ENCODE results near the gene COL2A1. TPM values are rescaled to one million over a fixed set of nuclear protein-coding genes. Genes with fewer than 3 reads are reported as not detected.

COL2A1 gene
- total RNA-seq, 1 experiment from 2014 or later, result not detected

- no peak for DNase-seq (ENCODE audit: low spot score)
Measured at GRCh38 chr12:48013287-48013686, 9.0 kb upstream of the COL2A1 start.

DNA sequence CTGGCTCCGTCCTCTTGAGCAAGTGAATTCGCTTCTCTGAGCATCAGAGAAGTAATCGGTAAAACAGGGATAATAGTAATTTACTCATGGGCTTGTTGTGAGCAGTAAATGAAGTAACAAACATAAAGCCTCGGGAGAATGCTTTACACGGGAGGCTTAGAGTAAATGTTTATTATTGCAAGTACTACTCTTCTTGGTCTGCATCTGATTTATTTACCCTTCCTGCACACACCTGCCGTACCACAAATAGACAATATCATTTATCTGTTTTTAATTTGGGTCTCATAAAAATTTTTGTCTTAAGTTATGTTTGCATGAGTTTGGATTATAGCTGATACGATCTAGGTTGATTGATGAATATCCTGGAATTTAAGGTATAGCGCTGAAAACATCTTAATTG is 7.8 kb upstream of the COL2A1 start:
- no peak for DNase-seq (ENCODE audit: low spot score)

DNA sequence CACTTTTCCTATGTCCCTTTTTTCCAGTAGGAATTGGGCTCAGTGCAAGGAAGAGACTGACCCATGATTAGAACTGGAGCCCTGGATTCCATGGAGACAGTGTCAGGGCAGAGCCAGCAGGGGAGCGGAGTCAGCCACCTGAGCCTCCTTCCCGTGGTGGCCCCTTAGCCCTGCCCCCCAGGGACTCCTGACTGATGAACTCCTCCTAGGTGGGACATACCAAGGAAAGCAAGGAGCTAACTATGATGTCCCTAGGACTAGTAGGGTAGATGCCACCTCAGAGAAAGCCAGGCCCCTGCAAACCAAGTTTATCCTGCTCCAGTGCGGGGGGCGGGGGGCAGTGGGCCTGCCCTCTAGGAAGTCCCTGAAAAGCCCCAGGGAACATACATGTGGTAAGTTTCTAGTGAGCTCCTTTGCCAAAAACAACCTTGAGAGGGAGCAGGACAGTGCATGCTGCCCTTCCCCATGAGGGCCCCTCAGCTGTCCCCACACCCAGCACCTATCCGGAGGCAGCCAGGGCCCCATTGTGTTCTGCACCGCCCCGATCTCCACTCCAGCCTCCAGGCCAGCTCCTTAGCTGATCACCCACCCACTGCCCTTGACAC is 6.2 kb upstream of the COL2A1 start:
- no peak for DNase-seq (ENCODE audit: low spot score)

DNA sequence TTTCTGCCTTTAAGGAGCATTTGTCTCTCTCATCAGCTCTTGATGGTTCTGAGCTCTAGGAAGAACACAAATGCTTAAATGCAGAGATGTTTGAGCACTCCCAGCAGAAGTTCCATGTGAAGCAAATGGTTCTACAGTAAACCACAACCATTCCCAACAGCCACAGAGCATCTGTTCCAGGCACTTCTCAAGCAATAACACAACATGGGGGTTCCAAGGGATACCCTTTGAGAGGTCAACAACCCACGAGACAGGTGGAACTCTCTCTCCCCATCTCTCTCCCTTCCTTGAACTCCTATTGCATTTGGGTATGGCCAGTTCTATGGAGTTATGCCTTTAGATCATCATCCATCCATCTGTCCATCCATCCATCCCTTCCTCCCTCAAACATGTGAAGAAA is 5.2 kb upstream of the COL2A1 start:
- DNase-seq (ENCODE audit: low spot score), result no peak

- DNase-seq (ENCODE audit: low spot score), result no peak
Measured at GRCh38 chr12:48008950-48009349, 4.7 kb upstream of the COL2A1 start.

DNA sequence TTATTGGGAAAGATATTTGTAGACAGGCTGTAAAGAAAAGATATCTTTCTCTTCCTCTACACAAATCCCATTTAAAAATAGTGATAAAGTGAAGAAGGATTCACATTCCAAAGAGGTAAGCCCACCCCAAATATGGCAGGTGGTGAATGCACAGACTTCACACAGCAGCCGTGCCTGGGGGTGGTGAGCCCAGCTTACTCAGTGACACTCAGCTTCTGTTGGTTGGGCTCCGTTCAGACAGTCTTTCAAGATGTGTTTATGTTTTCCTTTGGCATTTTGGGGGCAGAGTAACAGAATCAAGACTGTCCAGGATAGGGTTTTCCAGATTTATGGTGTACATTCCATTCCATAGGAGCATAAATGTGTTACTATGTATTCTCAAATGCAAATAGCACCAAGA is 4.1 kb upstream of the COL2A1 start:
- no peak for DNase-seq (ENCODE audit: low spot score)

DNA sequence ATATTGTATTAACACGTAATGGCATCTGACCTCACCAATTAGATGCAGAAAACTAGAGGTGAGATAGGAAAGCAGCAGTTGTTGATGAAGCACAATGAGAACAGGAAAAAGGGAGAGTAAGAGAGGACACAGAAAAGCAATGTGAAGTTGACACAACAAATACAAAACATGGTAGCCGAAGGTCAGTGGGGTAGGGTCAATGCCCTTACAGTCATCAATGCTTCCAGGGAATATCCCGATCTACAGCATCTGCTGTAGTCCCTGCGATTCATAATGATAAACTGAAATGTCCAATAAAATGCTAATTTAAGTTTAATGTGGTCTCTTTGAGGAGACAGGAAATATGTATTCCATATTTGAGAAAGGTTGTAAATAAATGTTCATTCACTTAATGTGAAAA is 2.9 kb upstream of the COL2A1 start:
- DNase-seq (ENCODE audit: low spot score), result no peak

DNA sequence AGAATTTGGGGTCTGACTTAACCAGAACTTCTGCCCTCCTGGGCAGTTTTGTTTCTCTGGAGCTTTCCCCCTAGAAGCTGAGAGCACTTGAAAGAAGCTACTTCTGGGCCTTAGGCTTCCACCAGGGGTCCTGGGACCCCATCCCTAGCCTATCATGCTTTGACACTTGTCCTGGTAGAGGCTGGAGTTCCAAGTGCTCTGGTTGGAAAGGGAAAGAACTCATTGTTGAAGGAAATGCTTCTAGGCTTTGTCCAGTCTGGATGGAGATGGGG is 1.4 kb upstream of the COL2A1 start:
- no peak for DNase-seq (ENCODE audit: low spot score)

DNA sequence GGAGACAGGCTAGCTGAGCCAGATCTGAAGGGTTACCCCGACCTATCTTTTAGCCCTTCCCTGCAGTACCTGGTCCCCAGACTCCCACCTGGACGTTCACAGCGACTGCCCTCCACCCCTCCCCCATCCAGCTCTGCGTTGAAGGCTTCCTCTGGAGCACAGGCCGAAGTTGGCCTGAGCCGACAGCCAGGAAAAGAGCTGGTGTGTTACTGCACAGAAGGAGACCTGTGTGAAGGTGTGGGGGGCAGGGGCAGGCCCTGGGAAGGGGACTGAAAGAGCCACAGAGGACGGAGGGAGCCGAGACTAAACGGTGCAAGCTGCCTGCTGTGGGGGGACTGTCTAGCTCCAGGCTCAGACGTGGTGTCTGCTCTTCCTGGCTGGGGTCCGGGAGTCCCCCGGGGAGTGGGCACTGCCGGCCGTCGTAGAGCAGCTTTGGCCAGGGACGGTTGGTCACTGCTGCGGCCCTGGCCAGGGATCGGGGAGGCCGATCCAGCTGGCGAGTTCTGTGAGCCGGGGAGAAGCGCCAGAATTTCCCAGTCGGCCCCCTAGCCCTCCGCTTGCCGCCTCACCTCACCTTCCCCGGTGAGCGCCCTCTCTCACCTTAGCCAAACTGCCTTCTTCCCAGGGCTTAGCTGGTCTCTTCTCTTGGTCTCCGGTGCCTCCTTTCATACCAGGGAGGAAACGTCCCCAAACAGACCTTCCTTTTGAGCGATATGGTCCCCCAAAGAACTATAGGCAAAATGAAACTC is 899 bp upstream of the COL2A1 start:
- DNase-seq (ENCODE audit: low spot score), result no peak

GRCh38 chr12:48003226-48004052 is 837 bp downstream of the COL2A1 start:
- DNase-seq (ENCODE audit: low spot score), result no peak

DNA sequence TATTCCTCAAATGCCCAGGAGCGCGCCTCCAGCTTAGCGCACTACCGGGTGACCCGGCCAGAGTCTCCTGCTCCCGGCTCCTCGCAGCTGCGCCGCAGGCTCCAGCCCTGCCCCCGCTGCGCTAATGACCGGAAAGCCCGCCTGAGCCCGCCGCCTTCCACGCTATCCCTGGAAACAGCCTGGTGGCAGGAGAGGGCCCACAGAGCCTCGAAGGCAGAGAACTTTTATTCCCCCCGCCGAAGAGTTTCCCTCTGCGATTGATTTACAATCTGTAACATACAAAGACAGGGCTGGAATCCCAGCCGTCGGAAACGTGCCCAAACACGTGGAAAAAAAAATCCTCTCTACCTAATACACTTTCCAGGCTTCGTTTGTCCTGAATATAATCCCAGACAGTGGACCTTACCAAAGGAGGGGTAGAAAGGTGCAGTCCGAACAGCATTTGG is 1.5 kb downstream of the COL2A1 start:
- DNase-seq (ENCODE audit: low spot score), result no peak

DNA sequence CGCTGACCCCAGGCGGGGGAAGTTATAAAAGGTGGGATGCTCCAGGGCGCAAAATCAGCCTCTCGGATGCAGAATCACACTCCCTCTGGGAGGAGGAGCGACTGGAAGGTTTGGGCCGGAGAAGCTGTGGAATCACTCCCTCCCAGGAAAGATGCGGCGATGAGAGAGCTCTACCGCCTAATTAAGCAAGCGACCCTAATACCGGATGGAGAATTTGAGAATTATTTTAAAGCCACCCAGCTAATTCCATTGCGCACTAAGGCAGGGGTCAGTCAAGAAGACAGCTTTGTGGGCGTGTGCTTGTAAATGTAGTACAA is 1.9 kb downstream of the COL2A1 start:
- DNase-seq (ENCODE audit: low spot score), result no peak

DNA sequence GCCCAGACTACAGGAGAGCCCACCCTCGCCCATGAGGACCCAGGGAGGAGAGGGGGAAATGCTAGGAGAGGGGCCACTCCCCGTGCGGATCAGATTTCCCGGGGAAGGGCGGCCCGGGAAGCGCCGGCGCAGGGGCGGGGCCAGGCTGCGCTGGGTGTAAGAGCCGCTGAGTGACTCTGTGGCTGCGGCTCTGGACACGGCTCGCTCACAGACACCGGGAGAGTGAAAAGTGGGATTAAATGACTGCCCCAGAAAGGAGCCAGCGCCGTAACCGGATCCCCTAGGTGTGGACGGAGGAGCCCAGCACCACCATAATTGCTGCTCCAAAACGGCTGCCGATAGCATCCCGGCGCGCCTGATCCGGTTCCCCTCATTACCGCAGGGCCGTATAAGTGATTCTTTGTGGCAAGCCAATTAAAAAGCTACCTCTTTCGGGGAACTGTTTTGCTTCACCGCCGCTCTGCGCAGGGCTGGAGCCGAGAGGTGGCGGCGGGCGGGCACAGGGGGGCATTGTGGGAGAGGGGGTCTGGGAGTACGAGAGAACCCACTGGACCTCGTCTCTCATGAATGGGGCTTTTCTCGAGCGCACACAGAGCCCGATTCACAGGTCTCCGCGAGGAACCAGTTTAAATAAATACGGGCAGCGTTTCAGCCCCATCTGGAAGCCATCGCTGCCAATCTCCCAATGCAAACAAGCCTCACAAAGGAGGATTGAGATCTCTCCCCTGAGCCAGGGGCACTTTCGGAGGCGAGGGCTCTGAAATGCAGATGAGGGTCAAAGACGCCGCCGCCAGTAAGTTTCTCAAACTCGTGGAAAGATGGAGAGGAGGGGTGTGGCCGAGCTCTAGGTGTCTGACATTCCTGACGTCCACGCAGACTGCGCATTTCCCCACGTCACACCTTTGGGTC is 2.5 kb downstream of the COL2A1 start:
- DNase-seq (ENCODE audit: low spot score), result no peak

- peak; percentile 46 for DNase-seq (ENCODE audit: low spot score)
Measured at GRCh38 chr12:48000878-48001504, 3.3 kb downstream of the COL2A1 start.

- no peak for DNase-seq (ENCODE audit: low spot score)
Measured at GRCh38 chr12:47999816-48000215, 4.5 kb downstream of the COL2A1 start.

DNA sequence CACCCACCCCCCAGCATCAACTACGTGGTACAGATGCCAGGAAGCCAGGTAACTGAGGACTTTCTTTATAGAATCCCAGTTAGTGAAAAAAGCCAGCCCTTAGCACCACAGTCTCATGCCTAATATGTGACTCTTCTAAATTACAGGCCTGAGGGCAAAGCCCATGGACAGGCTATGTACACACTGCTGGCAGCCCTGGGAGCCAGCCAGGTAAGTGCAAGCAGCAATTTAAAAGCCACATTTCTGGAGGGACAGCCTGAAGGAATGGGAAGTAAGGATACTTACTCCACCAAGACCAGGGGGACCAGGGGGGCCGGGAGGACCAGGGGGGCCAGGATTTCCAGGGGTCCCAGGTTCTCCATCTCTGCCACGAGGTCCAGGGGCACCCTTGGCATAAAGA is 7.0 kb downstream of the COL2A1 start:
- DNase-seq (ENCODE audit: low spot score), result no peak

DNA sequence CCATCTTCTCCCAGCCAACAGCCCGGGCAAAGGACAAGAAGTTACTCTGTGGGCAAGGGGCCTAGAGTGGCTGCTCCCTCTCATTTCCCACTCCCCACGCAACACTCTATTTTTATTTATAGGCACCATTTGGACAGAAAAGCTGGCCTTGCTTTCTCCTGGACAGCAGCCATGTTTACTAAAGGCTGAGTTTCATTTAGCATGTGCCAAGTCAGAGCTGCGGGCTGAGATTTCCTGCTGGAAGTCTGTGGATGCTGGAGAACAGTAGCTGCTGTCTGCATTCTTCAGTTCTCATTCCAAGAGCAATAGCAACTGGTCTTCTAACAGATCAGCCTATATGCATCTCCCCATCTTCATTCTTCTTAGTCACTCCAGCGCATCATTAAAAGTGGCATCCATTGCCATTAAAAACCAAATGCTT is 8.3 kb downstream of the COL2A1 start:
- no peak for DNase-seq (ENCODE audit: low spot score)

DNA sequence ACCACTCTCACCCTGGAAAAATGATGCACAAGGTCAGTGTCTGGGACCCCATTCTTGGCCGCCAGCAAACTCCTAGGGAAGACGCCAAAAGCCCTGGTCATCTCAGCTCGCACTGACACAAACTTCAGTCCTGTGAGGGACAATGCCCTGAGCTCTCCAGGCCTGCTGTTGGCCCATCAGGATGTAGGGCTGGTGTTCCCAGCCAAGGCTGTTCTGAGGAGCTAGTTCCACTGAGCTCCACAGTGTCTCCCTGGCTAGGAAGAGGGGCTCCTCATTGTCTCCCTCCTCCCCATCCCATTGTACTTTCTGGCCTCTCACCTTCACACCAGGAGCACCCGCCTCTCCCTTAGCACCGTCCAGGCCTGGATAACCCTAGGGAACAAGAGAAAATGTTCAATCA is 10.8 kb downstream of the COL2A1 start:
- no peak for DNase-seq (ENCODE audit: low spot score)

DNA sequence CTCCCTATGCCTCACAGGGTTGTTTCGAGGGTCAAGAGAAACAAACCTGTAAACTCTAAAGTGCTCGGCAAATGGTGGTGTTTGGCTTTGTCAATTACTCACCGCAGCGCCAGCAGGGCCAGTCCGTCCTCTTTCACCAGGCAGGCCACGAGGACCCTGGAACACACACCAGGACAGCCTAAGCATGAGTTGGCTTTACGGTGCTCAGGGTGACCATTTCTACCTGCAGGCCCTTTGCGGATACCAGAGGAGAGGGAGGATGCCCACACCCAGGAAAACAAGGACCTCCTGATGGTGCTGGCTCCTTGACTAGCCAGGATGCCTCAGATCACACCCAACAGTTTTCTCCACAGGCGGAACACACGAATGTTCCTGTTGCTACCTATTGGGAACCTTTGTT is 11.5 kb downstream of the COL2A1 start:
- no peak for DNase-seq (ENCODE audit: low spot score)

GRCh38 chr12:47991106-47992061 is 12.9 kb downstream of the COL2A1 start:
- no peak for DNase-seq (ENCODE audit: low spot score)

All from HT-29 (cell line).